Measurements from ENCODE around the gene HIC1. TPM values are rescaled to one million over a fixed set of nuclear protein-coding genes. Genes with fewer than 3 reads are reported as not detected.

The HIC1 gene
- total and polyA plus RNA-seq, 8 donors, result 1.5 to 107 (median 8.9) TPM

GRCh38 chr17:2102931-2103809 lies 48.3 kb downstream of the HIC1 start:
- H3K36me3 ChIP-seq, result no peaks in the 10 kb centered on the region
- H3K9me3 ChIP-seq, result no peaks in the 10 kb centered on the region
- peaks cover 23 to 46% (median 34%) of the 10 kb centered on the region in 4 donors for H3K4me1 ChIP-seq
- TF ChIP-seq, protein P1, sequence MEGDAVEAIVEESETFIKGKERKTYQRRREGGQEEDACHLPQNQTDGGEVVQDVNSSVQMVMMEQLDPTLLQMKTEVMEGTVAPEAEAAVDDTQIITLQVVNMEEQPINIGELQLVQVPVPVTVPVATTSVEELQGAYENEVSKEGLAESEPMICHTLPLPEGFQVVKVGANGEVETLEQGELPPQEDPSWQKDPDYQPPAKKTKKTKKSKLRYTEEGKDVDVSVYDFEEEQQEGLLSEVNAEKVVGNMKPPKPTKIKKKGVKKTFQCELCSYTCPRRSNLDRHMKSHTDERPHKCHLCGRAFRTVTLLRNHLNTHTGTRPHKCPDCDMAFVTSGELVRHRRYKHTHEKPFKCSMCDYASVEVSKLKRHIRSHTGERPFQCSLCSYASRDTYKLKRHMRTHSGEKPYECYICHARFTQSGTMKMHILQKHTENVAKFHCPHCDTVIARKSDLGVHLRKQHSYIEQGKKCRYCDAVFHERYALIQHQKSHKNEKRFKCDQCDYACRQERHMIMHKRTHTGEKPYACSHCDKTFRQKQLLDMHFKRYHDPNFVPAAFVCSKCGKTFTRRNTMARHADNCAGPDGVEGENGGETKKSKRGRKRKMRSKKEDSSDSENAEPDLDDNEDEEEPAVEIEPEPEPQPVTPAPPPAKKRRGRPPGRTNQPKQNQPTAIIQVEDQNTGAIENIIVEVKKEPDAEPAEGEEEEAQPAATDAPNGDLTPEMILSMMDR (IDR thresholded peaks at IDR 0.05), result no peak
- TF ChIP-seq POLR2AphosphoS5 (IDR thresholded peaks at IDR 0.05) (no peak), EP300 (IDR thresholded peaks at IDR 0.05) (no peak), POLR2A (IDR thresholded peaks at IDR 0.05) (no peak)
- H3K27ac ChIP-seq, result peak overlapping the region in 2 of 5 donors; percentile 18 to 39
- peak in 1 of 2 donors; percentile 34 for DNase-seq
- intact Hi-C loops (cut with DNase I; ENCODE audit: low total_unique reads), result loop anchor here (10.0 kb wide), 1 partner anchor 52 kb away; no protein-coding TSS in a partner anchor
- H3K4me3 ChIP-seq, result no peak overlapping the region
- 79 to 91% (median 88%) methylated on average over 9 of the region's 9 CpGs for WGBS, 5 donors
- H3K27me3 ChIP-seq, result no peaks in the 10 kb centered on the region

DNA sequence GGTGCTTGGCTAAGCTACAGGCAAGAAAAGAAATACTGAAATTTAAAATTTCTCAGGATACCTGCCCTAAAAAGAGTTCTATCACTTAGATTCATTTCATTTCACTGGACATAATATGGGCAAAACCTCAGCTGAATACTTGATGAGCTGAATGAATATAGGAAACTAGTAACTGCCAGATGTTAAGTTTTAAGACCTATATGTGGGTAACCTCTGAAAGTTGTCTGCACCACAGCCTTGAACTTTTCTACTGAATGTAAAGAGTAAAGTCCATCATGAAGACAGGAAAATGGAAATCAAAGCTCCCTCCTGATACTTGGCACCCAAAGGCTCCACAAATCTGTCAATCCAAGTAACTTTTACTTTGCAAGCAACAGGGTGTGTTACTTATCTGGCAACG lies 50.8 kb downstream of the HIC1 start:
- H3K36me3 ChIP-seq, result no peaks in the 10 kb centered on the region
- H3K27me3 ChIP-seq, result no peaks in the 10 kb centered on the region
- H3K4me3 ChIP-seq, result no peak overlapping the region
- no peak overlapping the region for H3K27ac ChIP-seq
- intact Hi-C loops (cut with DNase I; ENCODE audit: low total_unique reads), result loop anchor here (10.0 kb wide), 1 partner anchor 49 kb away; no protein-coding TSS in a partner anchor
- peaks cover 23 to 51% (median 37%) of the 10 kb centered on the region in 4 donors for H3K4me1 ChIP-seq
- no peak for TF ChIP-seq POLR2A (IDR thresholded peaks at IDR 0.05)
- TF ChIP-seq, protein P1 (IDR thresholded peaks at IDR 0.05), result no peak
- no peak for TF ChIP-seq POLR2AphosphoS5 (IDR thresholded peaks at IDR 0.05)
- no peak for TF ChIP-seq EP300 (IDR thresholded peaks at IDR 0.05)
- 38 to 64% (median 52%) methylated on average over 1 of the region's 1 CpG for whole genome bisulfite sequencing, 5 donors
- H3K9me3 ChIP-seq, result no peaks in the 10 kb centered on the region
- DNase-seq, result no peak

DNA sequence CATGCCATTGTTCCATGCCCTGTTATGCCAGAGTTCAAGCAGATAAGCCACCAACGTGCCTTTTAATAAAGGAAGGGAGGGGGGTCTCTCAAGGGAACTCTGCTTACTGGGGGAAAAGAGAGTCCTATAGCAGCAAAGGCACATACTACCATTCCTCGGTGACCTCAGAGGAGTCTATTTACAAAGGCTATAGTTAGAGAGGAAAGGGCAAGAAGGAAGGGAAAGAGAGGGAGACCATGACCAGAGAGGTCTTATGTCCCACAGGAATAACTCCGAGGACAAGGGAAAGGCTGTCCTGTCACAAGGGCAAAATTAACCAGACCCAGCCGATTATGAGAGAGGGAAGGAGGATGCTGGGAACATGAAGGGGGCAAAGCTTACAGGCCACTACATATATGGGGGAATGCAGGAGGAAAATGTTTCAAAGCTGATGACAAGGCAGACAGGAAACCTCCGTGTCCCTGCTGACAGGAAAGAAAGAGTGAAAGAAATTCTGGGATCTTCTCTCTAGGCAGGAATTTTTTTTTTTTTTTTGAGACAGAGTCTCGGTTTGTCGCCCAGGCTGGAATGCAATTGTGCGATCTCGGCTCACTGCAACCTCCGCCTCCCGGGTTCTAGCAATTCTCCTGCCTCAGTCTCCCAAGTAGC lies 51.5 kb downstream of the HIC1 start:
- Histone ChIP-seq H3K4me3 (no peak overlapping the region), H3K36me3 (no peaks in the 10 kb centered on the region), H3K27me3 (no peaks in the 10 kb centered on the region), H3K27ac (peak overlapping the region in 3 of 5 donors; percentile 15 to 50 (median 46)), H3K4me1 (peaks cover 22 to 51% (median 39%) of the 10 kb centered on the region in 4 donors), H3K9me3 (no peaks in the 10 kb centered on the region)
- intact Hi-C loops (cut with DNase I; ENCODE audit: low total_unique reads), result loop anchor here (10.0 kb wide), 1 partner anchor 48 kb away; no protein-coding TSS in a partner anchor
- 54 to 69% (median 65%) methylated on average over 11 of the region's 11 CpGs for WGBS, 5 donors
- TF ChIP-seq POLR2AphosphoS5 (IDR thresholded peaks at IDR 0.05), result no peak
- TF ChIP-seq POLR2A (IDR thresholded peaks at IDR 0.05), result no peak
- no peak for TF ChIP-seq EP300 (IDR thresholded peaks at IDR 0.05)
- TF ChIP-seq, protein P1 (IDR thresholded peaks at IDR 0.05), result no peak
- no peak for DNase-seq

GRCh38 chr17:2107050-2107449 lies 52.1 kb downstream of the HIC1 start:
- Histone ChIP-seq H3K36me3 (no peaks in the 10 kb centered on the region), H3K27ac (peak overlapping the region in 3 of 5 donors; percentile 15 to 46 (median 33)), H3K4me1 (peaks cover 17 to 52% (median 40%) of the 10 kb centered on the region in 4 donors), H3K9me3 (no peaks in the 10 kb centered on the region), H3K27me3 (no peaks in the 10 kb centered on the region), H3K4me3 (no peak overlapping the region)
- DNase-seq, result no peak
- TF ChIP-seq POLR2AphosphoS5 (IDR thresholded peaks at IDR 0.05) (no peak), EP300 (IDR thresholded peaks at IDR 0.05) (no peak), POLR2A (IDR thresholded peaks at IDR 0.05) (no peak)
- TF ChIP-seq, protein P1 (IDR thresholded peaks at IDR 0.05), result no peak
- intact Hi-C loops (cut with DNase I; ENCODE audit: low total_unique reads), result loop anchor here (10.0 kb wide), 1 partner anchor 48 kb away; no protein-coding TSS in a partner anchor
- 77 to 100% (median 92%) methylated on average over 2 of the region's 2 CpGs for WGBS, 5 donors

All from stomach (tissue), 9 donors.